HG03139 (cell line): ENCODE data around the gene RACK1.
"Not testable (repeated sequence)": the region's sequence is repeated elsewhere in the genome, so short reads cannot be mapped to it uniquely, and the experiment has no call there.

ENCODE experiments used
- ATAC-seq: cut with Tn5 transposase; IDR thresholded peaks from one replicate; pipeline ENCODE4 v1.9.1; 2021; ENCODE audit not compliant: unreplicated experiment

The RACK1 gene

DNA sequence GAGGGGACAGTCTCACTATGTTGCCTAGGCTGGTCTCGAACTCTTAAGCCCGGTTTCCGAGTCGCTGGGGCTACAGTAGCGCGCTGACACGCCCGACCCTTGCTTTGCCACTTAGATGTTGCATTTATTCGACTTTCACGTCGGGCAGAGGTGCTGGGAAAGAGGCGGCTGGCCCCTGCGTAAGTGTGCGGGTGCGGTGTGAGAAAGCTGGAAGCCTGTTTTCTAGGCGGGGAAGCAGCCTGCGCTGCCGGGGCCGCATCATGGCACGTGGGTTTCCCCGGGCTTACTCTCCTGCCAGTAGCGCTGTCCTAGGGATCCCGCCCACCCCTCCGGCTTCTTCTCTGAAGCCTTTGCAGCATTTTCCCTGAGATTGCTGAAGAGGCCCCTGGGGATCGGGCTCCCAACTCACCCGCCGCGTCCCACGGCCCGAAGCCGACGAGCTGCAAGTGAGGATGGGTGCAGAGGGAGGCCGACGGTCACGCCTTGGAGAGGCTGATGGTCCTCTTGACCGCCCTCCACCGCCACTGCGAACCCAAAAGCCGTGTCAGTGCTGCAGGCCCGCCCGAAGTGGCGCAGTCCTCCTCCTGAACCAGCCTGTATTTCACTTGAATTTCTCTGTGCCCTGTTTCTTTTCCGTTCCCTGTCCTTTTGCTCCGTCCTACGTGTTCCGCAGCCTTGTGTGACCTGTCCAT lies 26.4 kb downstream of the RACK1 start:
- no peak for ATAC-seq

DNA sequence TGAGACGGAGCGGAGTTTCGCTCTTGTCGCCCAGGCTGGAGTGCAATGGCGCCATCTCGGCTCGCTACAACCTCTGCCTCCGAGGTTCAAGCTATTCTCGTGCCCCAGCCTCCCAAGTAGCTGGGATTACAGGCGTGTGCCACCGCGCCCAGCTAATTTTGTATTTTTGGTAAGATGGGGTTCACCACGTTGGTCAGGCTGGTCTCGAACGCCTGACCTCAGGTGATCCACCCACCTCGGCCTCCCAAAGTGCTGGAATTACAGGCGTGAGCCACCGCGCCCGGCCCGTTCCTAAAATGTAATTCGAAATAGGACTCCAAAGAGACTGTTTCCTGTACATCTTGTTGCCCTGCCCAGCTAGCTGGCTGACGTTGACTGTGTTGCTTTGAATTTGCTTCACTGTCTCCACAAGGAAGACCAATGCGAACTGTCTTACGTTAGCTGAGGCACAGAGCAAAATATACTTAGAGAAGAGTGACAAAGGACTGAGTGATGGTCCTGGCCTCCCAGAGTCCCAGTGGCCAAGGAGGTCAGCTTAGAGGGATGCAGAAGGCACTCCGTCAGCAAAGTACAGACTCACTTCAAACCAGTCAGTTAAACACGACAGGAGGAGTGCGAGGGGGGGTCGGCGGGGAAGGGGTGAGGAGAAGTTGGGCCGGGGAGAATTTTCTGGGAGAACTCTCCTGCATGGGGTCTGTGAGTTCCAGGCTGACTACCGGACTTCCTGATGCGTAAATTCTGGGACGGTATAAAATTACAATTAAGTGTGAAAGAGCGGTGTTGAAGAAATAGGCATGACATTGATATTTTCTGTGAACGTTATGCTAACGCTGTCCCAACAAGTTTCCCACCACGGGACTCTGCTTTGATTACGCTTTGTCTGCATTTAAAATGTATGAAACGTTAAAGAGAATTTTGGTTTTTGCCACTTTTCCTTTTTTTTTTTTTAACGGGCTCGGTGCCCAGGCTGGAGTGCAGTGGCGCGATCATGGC lies 27.4 kb downstream of the RACK1 start:
- ATAC-seq: no peak

DNA sequence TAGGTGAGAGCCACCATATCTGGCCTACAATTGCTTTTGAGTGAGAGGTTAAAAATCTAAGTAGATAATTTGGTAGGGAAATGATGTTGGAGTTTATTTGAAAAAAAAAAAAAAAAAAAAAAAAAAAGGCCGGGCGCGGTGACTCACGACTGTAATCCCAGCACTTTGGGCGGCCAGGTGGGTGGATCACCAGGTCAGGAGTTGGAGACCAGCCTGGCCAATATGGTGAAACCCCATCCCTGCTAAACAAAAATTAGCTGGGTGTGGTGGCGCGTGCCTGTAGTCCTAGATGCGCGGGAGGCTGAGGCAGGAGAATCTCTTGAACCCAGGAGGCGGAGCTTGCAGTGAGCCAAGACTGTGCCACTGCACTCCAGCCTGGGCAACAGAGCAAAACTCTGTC lies 29.5 kb downstream of the RACK1 start:
- not testable (repeated sequence) for ATAC-seq

DNA sequence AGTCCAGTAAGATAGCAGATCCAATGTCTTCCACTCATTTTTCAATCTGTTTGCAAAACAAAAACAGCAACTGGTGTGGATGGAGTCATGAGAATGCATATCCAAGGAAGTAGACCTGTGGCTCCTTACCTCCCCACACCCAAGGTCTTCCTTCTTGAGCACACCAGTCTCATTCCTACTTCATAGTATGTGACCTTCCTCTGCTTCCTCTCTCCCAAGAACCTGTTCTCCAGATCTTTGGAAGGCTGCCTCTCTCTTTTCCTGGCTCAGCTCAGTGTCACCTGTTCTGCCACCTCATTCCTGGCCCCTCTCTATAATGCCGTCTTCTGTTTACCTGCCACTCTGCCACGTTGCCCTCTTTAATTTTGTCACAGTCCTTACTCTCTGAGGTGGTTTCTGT lies 30.8 kb downstream of the RACK1 start:
- ATAC-seq: no peak

DNA sequence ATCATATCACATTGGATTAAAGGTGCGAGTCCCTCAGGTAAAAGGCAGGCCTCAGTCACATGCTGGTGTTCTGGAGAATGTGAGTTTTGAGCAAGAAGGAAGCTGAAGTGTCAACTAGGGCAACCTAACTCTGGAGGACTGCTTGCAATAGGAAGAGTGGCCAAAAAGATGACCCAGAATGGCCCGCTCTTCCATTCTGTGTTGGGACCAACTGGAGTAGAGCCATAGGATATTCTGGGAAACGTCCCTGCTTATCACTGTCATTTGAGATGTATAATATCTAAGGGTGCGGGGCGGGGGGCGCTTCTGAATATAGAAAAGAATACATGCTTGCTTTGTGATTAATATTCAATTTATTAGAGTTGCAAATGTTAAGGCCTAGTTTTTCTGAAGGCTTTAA lies 31.6 kb downstream of the RACK1 start:
- ATAC-seq: no peak

DNA sequence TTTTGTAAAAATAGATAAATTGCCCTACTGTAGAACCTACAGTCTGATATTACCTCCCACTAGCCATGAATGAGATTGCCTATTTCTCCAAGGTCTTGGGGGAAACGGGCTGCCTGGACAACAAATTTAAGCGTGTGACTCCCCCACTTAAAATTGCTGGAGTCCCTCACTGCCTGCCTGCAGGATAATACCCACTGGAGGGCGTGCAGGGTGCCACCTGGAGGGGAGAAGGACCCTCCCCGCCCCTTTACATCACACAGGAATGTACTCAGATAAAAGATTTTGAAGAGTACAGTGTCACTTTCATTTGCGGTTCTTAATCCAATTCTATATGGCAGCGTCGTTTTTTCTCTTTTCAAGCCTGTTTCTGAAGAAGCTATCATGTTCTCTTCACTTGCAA lies 32.5 kb downstream of the RACK1 start:
- no peak for ATAC-seq

DNA sequence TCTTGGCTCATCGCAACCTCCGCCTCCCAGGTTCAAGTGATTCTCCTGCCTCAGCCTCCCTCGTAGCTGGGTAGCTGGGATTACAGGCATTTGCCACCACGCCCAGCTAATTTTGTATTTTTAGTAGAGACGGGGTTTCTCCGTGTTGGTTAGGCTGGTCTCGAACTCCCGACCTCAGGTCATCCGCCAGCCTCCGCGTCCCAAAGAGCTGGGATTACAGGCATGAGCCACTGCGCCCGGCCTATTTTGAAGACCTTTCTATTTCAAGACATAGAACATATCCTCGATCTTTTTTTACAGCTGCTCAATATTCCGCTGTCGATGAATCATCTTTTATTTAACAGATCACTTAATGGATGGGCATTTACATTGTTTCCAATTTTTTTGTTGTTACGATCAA lies 33.0 kb downstream of the RACK1 start:
- not testable (repeated sequence) for ATAC-seq

DNA sequence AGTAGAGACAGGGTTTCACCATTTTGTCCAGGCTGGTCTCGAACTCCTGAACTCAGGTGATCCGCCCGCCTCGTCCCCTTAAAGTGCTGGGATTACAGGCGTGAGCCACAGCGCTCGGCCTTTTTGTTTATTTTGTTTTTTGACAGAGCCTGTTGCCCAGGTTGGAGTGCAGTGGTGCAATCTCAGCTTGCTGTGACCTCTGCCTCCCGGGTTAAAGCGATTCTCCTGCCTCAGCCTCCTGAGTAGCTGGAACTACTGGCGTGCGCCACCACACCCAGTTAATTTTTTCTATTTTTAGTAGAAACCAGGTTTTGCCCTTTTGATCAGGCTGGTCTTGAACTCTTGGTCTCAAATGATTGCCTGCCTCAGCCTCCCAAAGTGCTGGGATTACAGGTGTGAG lies 33.6 kb downstream of the RACK1 start:
- not testable (repeated sequence) for ATAC-seq

DNA sequence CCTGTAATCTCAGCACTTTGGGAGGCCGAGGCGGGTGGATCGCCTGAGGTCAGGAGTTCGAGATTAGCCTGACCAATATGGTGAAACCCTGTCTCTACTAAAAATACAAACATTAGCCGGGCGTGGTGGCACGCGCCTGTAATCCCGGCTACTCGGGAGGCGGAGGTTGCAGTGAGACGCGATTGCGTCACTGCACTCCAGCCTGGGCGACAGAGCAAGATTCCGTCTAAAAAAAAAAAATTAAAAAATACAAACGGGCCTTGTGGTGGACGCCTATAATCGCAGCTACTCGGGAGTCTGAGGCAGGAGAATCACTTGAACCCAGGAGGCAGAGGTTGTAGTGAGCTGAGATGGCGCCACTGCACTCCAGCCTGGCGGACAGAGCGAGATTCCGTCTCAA lies 34.7 kb downstream of the RACK1 start:
- not testable (repeated sequence) for ATAC-seq

DNA sequence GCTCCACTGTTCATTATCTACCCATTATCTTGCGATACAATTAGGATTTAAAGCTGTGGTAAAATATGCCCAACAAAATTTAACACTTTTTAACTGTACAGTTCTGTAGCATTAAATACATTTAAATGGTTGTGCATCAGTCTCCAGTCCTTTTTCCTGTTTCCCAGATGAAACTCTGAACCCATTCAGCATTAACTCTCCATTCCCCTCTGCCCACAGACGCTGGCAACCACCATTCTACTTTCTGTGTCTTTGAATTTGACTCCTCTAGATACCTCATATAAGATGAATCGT lies 35.8 kb downstream of the RACK1 start:
- no peak for ATAC-seq

DNA sequence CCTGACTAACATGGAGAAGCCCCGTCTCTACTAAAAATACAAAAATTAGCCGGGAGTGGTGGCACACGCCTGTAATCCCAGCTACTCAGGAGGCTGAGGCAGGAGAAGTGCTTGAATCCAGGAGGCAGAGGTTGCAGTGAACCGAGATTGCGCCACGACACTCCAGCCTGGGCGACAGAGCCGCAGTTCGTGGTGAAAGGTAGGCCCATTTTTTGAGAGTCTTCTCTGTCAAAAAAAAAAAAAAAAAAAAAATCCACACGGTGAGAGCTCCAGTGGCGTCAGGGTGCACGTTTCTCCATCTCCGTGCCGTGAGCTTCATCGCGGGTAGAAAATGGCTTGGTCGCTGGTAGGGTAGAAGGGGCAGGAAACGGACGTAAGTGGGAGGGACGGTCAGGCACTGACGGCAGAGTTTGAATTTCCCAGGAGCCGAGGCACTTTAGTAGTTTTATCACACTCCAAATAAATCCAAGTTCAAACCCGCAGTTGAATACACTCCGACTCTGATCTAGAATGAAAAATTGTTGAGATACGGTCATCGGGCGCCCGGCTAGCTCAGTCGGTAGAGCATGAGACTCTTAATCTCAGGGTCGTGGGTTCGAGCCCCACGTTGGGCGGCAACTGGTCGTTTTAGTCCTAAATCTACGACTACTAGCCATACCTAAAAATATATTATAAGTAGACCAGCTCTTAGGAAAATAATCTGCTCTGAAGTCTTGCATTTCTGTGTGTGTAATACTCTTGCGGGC lies 36.3 kb downstream of the RACK1 start:
- ATAC-seq: no peak

DNA sequence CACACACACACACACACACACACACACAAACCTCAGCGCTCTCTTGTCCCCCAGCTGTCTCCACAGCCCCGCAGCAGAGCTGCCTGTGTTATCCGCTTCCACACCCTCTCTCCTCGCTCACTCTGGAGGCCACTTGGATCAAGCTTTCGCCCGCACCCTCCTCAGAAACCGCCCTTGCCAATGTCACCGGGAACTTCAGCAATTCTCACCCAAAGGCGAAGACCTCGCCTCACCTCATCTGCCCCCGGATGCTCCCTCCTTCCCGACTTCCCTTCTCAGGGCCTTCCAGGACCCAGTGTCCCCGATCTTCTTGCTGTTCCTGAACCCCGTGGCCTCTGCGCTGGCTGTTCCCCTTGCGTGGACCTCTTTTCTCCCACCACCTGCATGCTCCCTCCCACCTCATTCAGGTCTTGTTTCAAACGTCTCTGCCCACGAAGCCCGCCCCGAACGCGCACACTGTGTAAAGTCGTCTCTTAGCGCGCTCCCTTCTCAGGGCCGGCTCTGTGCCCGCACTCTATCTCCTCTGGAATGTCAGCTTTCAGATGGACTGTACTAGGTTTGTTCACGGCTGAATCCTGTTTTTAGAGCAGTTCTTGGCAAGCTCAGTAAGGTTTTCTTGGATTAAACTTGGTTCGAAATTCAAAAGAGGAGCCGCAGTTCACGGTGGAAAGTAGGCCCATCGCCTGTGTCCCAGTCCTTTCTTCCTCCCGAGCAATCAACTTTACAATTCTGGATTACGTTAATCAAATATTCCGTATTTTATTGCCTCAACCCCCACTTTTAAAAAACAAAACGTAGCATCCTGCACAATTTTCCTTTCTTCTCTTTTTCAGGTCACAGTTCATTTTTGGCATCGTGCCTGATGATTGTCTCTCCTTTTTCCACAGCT lies 37.7 kb downstream of the RACK1 start:
- ATAC-seq: no peak

DNA sequence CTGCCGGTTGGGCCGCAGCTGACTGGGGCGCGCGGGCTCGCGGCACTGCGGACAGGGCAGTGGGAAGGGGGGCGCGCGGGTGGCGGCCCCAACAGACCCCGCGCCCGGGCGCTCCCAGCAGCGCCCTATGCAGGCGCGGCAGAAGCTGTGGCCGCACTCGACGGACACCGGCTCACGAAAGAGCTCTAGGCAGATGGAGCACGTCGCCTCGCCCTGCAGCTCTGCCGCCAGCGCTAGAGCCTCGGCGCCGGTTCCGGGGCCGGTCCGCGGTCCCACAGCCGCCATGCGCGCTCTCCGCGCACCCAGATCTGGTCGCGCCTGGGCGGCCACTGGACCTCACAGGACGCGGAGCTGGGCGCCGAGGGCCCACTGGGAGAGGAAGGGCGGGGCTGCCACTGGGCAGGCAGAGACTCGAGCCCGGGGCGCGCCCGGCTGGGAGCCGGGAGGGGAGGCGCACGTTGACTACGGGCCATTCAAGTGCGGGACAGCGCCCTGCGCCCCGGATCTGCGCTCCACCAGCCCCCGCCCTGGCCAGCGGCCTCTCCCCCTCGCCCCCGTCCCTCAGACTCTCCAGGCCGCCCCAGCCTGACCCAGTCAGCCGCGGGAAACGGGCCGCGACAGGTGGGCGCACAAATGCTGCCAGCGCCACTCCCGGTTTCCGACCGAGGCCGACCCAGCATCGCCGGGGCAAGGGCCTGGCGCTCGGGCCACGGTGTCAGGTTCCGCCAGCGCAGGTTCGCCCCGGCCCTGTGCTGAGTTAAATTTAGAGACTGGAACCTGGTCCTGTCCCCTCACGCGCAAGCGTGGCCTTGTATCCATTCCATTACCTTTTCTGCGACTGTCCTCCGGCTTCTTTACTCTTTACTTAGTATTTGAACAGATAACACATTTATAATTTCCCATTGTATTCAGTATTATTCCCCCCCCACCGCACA lies 38.6 kb downstream of the RACK1 start, which contains the start of gene TRIM7:
Gene TRIM7, minus strand, starts transcription at position 371 of the 935 bp plus-strand sequence. Its CDS starts 86 bp downstream, at position 285.
- no peak for ATAC-seq

DNA sequence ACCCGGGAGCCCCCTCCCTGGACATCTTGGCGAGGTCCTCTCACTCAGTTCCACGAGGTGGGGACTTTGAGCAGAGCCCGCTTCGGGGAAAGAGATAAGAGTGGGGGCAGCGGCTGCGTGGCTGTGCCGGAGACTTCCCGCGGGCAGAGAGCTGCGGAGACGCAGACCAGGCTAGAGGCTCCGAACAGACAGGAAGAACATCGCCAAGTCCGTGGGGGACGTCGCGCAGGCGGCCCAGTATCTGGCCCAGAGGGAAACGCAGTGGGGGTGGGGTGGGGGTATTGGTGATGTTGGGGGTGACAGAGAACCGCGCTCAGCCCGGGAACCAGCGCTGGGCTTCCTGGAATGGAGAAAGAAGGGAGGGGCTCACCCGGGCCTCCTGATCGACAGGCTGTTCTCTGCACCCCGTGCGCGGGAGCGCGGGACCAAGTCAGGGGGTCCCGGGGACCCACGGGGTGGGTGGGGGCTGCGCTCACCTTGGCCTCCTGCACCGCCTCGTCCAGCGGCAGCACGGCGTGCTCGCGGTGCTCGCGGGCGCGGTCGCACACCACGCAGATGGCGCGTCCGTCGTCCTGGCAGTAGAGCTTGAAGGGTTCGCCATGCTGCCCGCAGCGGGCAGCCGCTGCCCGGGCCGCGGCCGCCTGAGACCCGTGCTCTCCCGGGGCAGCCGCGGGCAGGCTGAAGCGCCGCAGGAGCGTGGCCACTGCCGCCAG lies 39.4 kb downstream of the RACK1 start:
- no peak for ATAC-seq

DNA sequence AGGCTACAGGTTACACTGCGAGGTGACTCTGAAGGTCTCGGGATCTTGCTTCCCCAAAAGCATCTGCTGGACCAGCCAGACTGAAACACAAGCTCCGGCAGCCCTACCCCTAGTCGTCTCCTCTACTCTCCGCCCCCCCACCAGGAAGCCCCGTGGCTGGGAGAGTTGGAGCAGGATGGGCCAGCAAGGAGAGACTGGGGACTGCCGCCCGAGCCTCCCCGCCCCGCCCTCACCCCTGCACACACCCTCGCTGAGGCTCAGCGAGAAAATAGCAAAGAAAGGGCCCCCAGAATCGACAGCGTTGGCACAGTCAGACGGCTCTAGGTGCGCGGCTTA lies 40.0 kb downstream of the RACK1 start:
- ATAC-seq: no peak

DNA sequence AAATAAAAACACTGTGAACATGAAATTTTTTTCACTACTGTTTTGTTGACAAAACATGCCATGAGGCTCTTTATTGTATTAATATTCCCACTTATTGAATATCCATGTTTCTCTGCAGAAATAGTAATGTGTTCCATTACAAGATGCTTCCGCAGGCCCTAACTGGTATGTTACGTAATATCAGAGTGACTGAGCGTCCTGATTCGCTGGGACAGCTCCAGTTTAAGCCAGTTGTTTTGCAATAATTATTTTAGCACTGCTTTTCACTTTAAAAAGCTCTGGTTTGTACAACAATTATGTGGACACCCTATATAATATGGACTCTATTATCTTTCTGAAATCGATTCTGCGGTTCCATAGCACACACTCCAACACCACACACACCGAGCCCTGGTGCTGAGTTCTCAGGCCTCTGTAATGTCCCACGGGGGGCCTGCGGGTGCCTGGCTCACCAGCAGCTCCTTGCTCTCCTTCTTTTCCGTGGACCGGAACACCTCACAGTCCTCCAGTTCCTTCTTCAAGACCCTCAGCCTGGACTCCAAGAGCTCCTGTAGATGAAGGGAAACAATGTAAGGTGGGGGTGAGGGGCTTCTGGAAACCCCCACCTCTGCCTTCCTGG lies 40.5 kb downstream of the RACK1 start:
- ATAC-seq: no peak

DNA sequence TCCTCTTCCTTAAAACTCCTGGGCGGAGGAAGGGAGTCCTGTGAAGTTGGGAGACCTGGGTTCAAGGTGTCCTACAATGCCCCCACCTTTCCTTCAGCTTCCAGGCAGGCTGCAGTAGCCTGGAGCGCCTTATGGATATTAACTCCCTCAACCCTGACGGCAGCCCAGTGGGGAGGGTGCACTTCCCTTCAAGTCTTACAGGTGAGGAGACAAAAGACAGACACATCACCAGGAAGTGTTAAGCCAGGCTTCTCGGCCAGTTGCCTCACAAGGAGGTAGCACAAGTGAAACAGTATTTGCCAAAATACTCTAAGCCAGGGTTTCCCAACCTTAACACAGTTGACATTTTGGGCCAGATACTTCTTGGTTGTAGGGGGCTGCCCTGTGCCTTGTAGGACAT lies 42.9 kb downstream of the RACK1 start:
- ATAC-seq: no peak

DNA sequence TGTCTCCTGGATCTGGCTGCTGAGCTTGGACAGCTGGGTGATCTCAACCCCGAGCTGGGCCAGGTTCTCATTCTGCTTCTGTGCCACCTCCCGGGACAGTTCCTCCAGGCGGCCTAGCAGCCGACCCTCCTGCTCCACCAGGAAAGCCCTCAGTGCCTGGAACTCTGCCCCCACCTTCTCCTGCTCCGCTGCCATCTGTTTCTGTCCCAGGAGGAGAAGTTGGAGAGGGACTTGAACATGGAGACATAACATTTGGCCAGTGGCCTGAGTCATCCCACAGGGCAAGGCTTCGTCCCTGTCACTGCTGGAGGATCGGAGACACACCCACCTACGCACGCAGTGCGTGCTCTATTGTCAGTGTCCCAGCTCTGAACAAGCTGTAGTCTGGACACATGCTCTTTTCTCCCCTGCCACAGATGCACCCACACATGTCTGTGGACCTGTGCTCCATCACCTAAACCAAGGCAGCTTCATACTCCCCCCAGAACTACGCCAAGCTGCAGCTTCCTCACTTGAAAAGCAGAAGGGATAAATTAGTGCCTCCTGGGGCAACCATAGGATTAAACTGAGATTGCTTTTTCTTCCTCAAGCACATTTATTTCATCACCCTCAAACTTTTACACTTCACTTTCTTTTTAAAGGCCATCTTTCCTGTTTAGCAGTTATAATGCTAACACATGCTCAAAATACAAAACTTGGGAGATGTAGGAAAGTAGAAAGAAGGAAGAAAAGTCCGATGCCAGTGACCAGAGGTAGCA lies 43.6 kb downstream of the RACK1 start:
- ATAC-seq: no peak
